HEK293 (cell line): ENCODE measurements around the gene TADA3.

Experiments
- BCL11A ChIP-seq: fragments of 450-650 bp; formaldehyde crosslinking; IDR thresholded peaks from 2 replicates; pipeline ENCODE4 v1.5.1; 2016; ENCODE audit warnings: low read depth, missing biosample characterization, missing genetic modification characterization
- HOXC10 ChIP-seq: sonication (generic); formaldehyde crosslinking; IDR thresholded peaks from 2 replicates; pipeline ENCODE4 v1.8.1; 2023; ENCODE audit warnings: mild to moderate bottlenecking, missing genetic modification reagents
- OVOL3 ChIP-seq: fragments of 450-650 bp; formaldehyde crosslinking; IDR thresholded peaks from 2 replicates; pipeline ENCODE4 v1.5.1; 2016; ENCODE audit warnings: missing biosample characterization, missing genetic modification characterization
- RBAK ChIP-seq: fragments of 450-650 bp; formaldehyde crosslinking; IDR thresholded peaks from 2 replicates; pipeline ENCODE4 v1.5.1; 2016; ENCODE audit warnings: missing biosample characterization, missing genetic modification characterization
- REPIN1 ChIP-seq: fragments of 450-650 bp; formaldehyde crosslinking; IDR thresholded peaks from 2 replicates; pipeline ENCODE4 v1.5.1; 2017; ENCODE audit warnings: missing biosample characterization, missing genetic modification characterization, low read depth
- SETDB1 ChIP-seq: IDR thresholded peaks from one replicate; pipeline ENCODE4 v1.6.1; 2017; ENCODE audit warnings: mild to moderate bottlenecking, low read length, moderate library complexity, mixed read lengths; ENCODE audit not compliant: insufficient read length
- YY1 ChIP-seq: fragments of 450-650 bp; formaldehyde crosslinking; IDR thresholded peaks from 2 replicates; pipeline ENCODE4 v1.5.1; 2018; ENCODE audit warnings: missing biosample characterization, missing genetic modification characterization
- ZBTB21 ChIP-seq: fragments of 450-650 bp; formaldehyde crosslinking; IDR thresholded peaks from 2 replicates; pipeline ENCODE4 v1.5.1; 2017; ENCODE audit warnings: missing biosample characterization, missing genetic modification characterization
- ZFHX2 ChIP-seq: fragments of 450-650 bp; formaldehyde crosslinking; conservative IDR thresholded peaks from 2 replicates; pipeline ENCODE4 v1.5.1; 2016; ENCODE audit warnings: missing biosample characterization, missing genetic modification characterization
- ZNF114 ChIP-seq: fragments of 450-650 bp; formaldehyde crosslinking; IDR thresholded peaks from 2 replicates; pipeline ENCODE4 v1.5.0; 2017; ENCODE audit warnings: missing biosample characterization, missing genetic modification characterization
- ZNF16 ChIP-seq: fragments of 450-650 bp; formaldehyde crosslinking; IDR thresholded peaks from 2 replicates; pipeline ENCODE4 v1.5.1; 2016; ENCODE audit warnings: low read depth, missing biosample characterization, missing genetic modification characterization
- ZNF37A ChIP-seq: fragments of 450-650 bp; IDR thresholded peaks from 2 replicates; pipeline ENCODE4 v1.5.1; 2018; ENCODE audit warnings: missing biosample characterization, missing genetic modification characterization
- ZNF404 ChIP-seq: fragments of 450-650 bp; formaldehyde crosslinking; IDR thresholded peaks from 2 replicates; pipeline ENCODE4 v1.5.1; 2017; ENCODE audit warnings: missing biosample characterization, missing genetic modification characterization
- ZNF530 ChIP-seq: fragments of 450-650 bp; formaldehyde crosslinking; IDR thresholded peaks from 2 replicates; pipeline ENCODE4 v1.5.1; 2016; ENCODE audit warnings: low read depth, missing biosample characterization, missing genetic modification characterization
- ZNF596 ChIP-seq: fragments of 450-650 bp; IDR thresholded peaks from 2 replicates; pipeline ENCODE4 v1.5.0; 2018; ENCODE audit warnings: missing biosample characterization, mild to moderate bottlenecking, missing genetic modification characterization, moderate library complexity
- ZNF626 ChIP-seq: fragments of 450-650 bp; sonication (Bioruptor Pico); formaldehyde crosslinking; IDR thresholded peaks from 2 replicates; pipeline ENCODE4 v1.5.1; 2018; ENCODE audit warnings: missing biosample characterization, missing genetic modification characterization, inconsistent platforms
- ZNF837 ChIP-seq: fragments of 450-650 bp; formaldehyde crosslinking; IDR thresholded peaks from 2 replicates; pipeline ENCODE4 v1.5.1; 2016; ENCODE audit warnings: missing biosample characterization, missing genetic modification characterization
- TF ChIP-seq, protein P1 (sequence below): fragments of 450-650 bp; formaldehyde crosslinking; conservative IDR thresholded peaks from 2 replicates; pipeline ENCODE4 v1.5.1; 2016; ENCODE audit warnings: low read depth, missing biosample characterization, missing genetic modification characterization
- TF ChIP-seq, protein P2 (sequence below): fragments of 450-650 bp; formaldehyde crosslinking; IDR thresholded peaks from 2 replicates; pipeline ENCODE4 v1.5.1; 2016; ENCODE audit warnings: missing biosample characterization, missing genetic modification characterization
- TF ChIP-seq, protein P3 (sequence below): fragments of 450-650 bp; formaldehyde crosslinking; IDR thresholded peaks from 2 replicates; pipeline ENCODE4 v1.5.1; 2017; ENCODE audit warnings: missing biosample characterization, mild to moderate bottlenecking, missing genetic modification characterization, moderate library complexity
- TF ChIP-seq, protein P4 (sequence below): fragments of 450-650 bp; formaldehyde crosslinking; IDR thresholded peaks from 2 replicates; pipeline ENCODE4 v1.5.1; 2016; ENCODE audit warnings: missing biosample characterization, missing genetic modification characterization
- TF ChIP-seq, protein P5 (sequence below): fragments of 450-650 bp; formaldehyde crosslinking; IDR thresholded peaks from 2 replicates; pipeline ENCODE4 v1.5.1; 2016; ENCODE audit warnings: missing biosample characterization, missing genetic modification characterization
- TF ChIP-seq, protein P6 (sequence below): fragments of 450-650 bp; formaldehyde crosslinking; IDR thresholded peaks from 2 replicates; pipeline ENCODE4 v1.5.1; 2016; ENCODE audit warnings: missing biosample characterization, missing genetic modification characterization

Gene TADA3

DNA sequence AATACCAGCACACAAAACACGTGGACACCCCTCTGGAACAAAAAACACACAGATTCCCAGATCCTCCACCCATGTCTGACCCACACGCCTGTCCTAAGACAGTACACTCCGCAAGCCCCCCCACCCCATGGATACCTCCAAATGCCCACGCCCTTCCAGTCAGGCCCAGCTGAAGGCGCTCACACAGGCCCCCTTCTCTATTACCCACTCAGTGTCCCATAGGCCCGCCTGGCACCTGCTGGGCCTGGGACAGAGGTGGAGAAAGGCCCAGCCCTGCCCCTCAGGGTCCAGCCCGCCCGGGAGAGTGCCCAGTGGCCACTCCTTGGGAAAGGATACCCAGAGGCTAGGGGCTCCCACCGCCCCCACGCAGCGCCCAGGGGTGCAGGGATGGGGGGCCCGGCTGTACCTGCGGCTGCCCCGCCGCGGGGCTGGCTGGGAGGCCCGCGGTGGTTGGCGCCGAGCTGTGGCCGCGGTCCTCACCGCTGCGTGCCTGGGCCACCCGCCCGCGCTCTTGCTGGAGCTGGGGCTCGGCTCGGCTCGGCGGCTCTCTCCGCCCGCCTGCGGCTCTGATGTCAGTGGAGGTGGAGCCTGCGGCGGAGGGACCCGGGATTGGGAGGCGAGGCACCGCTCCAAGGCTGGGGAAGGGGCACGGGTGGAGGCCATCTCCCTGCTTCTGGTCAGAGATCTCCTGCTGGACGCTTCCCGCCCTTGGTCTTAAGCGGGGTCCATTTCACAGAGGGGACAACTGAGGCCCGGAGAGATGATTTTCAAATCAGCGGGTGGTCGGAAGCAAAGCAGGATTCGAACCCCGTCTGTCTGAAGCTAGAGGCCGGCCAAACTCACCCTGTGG is 22.6 kb downstream of the TADA3 start, which contains the start of gene CAMK1 (continued):
- TF ChIP-seq, protein P1, sequence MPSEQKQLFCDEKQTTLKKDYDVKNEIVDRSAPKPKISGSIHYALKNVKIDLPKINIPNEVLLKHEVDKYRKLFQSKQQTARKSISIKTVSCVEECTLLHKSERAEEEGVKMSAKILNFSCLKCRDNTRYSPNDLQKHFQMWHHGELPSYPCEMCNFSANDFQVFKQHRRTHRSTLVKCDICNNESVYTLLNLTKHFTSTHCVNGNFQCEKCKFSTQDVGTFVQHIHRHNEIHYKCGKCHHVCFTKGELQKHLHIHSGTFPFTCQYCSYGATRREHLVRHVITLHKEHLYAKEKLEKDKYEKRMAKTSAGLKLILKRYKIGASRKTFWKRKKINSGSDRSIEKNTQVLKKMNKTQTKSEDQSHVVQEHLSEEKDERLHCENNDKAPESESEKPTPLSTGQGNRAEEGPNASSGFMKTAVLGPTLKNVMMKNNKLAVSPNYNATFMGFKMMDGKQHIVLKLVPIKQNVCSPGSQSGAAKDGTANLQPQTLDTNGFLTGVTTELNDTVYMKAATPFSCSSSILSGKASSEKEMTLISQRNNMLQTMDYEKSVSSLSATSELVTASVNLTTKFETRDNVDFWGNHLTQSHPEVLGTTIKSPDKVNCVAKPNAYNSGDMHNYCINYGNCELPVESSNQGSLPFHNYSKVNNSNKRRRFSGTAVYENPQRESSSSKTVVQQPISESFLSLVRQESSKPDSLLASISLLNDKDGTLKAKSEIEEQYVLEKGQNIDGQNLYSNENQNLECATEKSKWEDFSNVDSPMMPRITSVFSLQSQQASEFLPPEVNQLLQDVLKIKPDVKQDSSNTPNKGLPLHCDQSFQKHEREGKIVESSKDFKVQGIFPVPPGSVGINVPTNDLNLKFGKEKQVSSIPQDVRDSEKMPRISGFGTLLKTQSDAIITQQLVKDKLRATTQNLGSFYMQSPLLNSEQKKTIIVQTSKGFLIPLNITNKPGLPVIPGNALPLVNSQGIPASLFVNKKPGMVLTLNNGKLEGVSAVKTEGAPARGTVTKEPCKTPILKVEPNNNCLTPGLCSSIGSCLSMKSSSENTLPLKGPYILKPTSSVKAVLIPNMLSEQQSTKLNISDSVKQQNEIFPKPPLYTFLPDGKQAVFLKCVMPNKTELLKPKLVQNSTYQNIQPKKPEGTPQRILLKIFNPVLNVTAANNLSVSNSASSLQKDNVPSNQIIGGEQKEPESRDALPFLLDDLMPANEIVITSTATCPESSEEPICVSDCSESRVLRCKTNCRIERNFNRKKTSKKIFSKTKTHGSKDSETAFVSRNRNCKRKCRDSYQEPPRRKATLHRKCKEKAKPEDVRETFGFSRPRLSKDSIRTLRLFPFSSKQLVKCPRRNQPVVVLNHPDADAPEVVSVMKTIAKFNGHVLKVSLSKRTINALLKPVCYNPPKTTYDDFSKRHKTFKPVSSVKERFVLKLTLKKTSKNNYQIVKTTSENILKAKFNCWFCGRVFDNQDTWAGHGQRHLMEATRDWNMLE (tag by site-specific recombination), result no peak
- TF ChIP-seq ZNF626, result no peak
- TF ChIP-seq ZBTB21 (tag by site-specific recombination), result no peak
- TF ChIP-seq, protein P2, sequence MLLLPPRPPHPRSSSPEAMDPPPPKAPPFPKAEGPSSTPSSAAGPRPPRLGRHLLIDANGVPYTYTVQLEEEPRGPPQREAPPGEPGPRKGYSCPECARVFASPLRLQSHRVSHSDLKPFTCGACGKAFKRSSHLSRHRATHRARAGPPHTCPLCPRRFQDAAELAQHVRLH (tag by site-specific recombination), result no peak
- TF ChIP-seq, protein P3, sequence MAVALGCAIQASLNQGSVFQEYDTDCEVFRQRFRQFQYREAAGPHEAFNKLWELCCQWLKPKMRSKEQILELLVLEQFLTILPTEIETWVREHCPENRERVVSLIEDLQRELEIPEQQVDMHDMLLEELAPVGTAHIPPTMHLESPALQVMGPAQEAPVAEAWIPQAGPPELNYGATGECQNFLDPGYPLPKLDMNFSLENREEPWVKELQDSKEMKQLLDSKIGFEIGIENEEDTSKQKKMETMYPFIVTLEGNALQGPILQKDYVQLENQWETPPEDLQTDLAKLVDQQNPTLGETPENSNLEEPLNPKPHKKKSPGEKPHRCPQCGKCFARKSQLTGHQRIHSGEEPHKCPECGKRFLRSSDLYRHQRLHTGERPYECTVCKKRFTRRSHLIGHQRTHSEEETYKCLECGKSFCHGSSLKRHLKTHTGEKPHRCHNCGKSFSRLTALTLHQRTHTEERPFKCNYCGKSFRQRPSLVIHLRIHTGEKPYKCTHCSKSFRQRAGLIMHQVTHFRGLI (tag by site-specific recombination), result no peak
- no peak for TF ChIP-seq REPIN1 (tag by site-specific recombination)
- TF ChIP-seq RBAK (tag by site-specific recombination), result no peak
- TF ChIP-seq OVOL3 (tag by site-specific recombination), result no peak
- TF ChIP-seq ZNF596 (tag by site-specific recombination), result peak; percentile 55; the same call in 1 of the 2 replicates
- TF ChIP-seq, protein P4, sequence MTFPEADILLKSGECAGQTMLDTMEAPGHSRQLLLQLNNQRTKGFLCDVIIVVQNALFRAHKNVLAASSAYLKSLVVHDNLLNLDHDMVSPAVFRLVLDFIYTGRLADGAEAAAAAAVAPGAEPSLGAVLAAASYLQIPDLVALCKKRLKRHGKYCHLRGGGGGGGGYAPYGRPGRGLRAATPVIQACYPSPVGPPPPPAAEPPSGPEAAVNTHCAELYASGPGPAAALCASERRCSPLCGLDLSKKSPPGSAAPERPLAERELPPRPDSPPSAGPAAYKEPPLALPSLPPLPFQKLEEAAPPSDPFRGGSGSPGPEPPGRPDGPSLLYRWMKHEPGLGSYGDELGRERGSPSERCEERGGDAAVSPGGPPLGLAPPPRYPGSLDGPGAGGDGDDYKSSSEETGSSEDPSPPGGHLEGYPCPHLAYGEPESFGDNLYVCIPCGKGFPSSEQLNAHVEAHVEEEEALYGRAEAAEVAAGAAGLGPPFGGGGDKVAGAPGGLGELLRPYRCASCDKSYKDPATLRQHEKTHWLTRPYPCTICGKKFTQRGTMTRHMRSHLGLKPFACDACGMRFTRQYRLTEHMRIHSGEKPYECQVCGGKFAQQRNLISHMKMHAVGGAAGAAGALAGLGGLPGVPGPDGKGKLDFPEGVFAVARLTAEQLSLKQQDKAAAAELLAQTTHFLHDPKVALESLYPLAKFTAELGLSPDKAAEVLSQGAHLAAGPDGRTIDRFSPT, result no peak
- TF ChIP-seq ZFHX2 (tag by site-specific recombination), result no peak; the same call in 1 of the 2 replicates
- no peak for TF ChIP-seq ZNF404 (tag by site-specific recombination)
- TF ChIP-seq, protein P5, sequence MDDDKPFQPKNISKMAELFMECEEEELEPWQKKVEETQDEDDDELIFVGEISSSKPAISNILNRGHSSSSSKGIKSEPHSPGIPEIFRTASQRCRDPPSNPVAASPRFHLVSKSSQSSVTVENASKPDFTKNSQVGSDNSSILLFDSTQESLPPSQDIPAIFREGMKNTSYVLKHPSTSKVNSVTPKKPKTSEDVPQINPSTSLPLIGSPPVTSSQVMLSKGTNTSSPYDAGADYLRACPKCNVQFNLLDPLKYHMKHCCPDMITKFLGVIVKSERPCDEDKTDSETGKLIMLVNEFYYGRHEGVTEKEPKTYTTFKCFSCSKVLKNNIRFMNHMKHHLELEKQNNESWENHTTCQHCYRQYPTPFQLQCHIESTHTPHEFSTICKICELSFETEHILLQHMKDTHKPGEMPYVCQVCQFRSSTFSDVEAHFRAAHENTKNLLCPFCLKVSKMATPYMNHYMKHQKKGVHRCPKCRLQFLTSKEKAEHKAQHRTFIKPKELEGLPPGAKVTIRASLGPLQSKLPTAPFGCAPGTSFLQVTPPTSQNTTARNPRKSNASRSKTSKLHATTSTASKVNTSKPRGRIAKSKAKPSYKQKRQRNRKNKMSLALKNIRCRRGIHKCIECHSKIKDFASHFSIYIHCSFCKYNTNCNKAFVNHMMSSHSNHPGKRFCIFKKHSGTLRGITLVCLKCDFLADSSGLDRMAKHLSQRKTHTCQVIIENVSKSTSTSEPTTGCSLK (tag by site-specific recombination), result no peak
- no peak for TF ChIP-seq ZNF16 (tag by site-specific recombination)
- TF ChIP-seq HOXC10, result no peak
- TF ChIP-seq ZNF530 (tag by site-specific recombination), result no peak
- TF ChIP-seq, protein P6, sequence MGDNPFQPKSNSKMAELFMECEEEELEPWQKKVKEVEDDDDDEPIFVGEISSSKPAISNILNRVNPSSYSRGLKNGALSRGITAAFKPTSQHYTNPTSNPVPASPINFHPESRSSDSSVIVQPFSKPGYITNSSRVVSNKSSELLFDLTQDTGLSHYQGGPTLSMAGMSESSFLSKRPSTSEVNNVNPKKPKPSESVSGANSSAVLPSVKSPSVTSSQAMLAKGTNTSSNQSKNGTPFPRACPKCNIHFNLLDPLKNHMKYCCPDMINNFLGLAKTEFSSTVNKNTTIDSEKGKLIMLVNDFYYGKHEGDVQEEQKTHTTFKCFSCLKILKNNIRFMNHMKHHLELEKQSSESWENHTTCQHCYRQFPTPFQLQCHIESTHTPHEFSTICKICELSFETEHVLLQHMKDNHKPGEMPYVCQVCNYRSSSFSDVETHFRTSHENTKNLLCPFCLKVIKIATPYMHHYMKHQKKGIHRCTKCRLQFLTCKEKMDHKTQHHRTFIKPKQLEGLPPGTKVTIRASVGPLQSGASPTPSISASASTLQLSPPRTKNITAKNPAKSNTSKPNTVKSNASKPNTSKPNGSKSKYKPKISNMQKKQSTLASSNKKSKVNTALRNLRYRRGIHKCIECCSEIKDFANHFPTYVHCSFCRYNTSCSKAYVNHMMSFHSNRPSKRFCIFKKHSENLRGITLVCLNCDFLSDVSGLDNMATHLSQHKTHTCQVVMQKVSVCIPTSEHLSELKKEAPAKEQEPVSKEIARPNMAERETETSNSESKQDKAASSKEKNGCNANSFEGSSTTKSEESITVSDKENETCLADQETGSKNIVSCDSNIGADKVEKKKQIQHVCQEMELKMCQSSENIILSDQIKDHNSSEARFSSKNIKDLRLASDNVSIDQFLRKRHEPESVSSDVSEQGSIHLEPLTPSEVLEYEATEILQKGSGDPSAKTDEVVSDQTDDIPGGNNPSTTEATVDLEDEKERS, result no peak
- TF ChIP-seq YY1 (tag by site-specific recombination), result no peak
- TF ChIP-seq ZNF837 (tag by site-specific recombination), result no peak
- TF ChIP-seq BCL11A (tag by site-specific recombination), result no peak
- no peak for TF ChIP-seq ZNF37A (tag by site-specific recombination)
- TF ChIP-seq ZNF114 (tag by site-specific recombination), result no peak
- no peak for TF ChIP-seq SETDB1
